ENCODE data around the gene OR10P1. TPM values are rescaled to one million over a fixed set of nuclear protein-coding genes. Genes with fewer than 3 reads are reported as not detected.

Gene OR10P1
- total and polyA plus RNA-seq, 7 donors = not detected

DNA sequence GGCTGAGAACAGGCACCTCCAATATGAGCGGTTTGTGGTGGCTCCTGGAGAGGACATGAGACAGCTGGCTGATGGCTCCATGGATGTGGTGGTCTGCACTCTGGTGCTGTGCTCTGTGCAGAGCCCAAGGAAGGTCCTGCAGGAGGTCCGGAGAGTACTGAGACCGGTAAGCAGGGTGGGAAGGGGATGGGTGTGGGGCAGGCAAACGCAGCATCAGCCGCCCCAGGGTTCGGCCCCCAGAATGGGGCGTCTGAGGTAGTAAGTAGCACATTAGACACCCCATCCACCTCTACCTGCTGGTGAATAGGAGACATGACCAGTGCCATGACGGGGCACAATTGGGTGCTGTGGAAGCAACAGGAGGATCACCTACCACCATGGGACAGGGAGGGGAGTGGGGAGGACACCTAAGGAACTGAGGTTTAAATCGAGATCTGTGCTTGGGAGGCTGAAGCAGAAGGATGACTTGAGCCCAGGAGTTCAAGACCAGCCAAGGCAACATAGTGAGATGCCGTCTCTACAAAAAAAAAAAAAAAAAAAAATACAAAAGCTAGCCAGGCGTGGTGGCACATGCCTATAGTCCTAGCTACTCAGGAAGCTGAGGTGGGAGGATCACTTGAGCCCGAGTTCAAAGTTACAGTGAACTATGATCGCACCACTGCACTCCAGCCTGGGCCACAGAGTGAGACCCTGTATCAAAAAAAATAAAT is 45.5 kb downstream of the OR10P1 start:
- intact Hi-C loops (cut with DNase I) = loop anchor here in 1 of 2 donors (5.0 kb wide), 1 partner anchor 35 kb away; the partner anchor contains the start of gene BLOC1S1
- peak overlapping the region; percentile 67 for H3K27ac ChIP-seq
- peak overlapping the region; percentile 58 for H3K4me3 ChIP-seq
- DNase-seq (no peak), ATAC-seq (peak in 3 of 4 donors; percentile 5 to 17 (median 11))
- peaks cover 0 to 30% of the 10 kb centered on the region in 2 donors for H3K36me3 ChIP-seq (ENCODE audit: insufficient read depth in 1 of 2, low read depth in 1 of 2)
- peaks cover 13% of the 10 kb centered on the region for H3K4me1 ChIP-seq
- no peaks in the 10 kb centered on the region for H3K9me3 ChIP-seq
- WGBS, 3 donors = 68 to 85% (median 73%) methylated on average over 13 of the region's 13 CpGs
- H3K27me3 ChIP-seq (ENCODE audit: insufficient read depth in 3 of 3, low read length in 2 of 3) = no peaks in the 10 kb centered on the region
- TF ChIP-seq, protein P1, sequence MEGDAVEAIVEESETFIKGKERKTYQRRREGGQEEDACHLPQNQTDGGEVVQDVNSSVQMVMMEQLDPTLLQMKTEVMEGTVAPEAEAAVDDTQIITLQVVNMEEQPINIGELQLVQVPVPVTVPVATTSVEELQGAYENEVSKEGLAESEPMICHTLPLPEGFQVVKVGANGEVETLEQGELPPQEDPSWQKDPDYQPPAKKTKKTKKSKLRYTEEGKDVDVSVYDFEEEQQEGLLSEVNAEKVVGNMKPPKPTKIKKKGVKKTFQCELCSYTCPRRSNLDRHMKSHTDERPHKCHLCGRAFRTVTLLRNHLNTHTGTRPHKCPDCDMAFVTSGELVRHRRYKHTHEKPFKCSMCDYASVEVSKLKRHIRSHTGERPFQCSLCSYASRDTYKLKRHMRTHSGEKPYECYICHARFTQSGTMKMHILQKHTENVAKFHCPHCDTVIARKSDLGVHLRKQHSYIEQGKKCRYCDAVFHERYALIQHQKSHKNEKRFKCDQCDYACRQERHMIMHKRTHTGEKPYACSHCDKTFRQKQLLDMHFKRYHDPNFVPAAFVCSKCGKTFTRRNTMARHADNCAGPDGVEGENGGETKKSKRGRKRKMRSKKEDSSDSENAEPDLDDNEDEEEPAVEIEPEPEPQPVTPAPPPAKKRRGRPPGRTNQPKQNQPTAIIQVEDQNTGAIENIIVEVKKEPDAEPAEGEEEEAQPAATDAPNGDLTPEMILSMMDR (IDR thresholded peaks at IDR 0.05) = no peak

DNA sequence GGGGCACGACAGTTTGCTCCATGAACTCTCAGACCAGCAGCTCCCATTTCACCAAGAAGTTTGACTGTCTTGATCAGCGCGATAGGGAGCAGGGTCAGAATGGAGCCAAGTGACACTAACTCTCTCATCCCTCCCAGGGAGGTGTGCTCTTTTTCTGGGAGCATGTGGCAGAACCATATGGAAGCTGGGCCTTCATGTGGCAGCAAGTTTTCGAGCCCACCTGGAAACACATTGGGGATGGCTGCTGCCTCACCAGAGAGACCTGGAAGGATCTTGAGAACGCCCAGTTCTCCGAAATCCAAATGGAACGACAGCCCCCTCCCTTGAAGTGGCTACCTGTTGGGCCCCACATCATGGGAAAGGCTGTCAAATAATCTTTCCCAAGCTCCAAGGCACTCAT is 47.0 kb downstream of the OR10P1 start:
- Histone ChIP-seq H3K9me3 (no peaks in the 10 kb centered on the region), H3K4me1 (peaks cover 13% of the 10 kb centered on the region), H3K36me3 (ENCODE audit: insufficient read depth in 1 of 2, low read depth in 1 of 2) (peaks cover 0 to 44% of the 10 kb centered on the region in 2 donors), H3K4me3 (peak overlapping the region; percentile 58), H3K27ac (peak overlapping the region; percentile 25), H3K27me3 (ENCODE audit: insufficient read depth in 3 of 3, low read length in 2 of 3) (no peaks in the 10 kb centered on the region)
- no peak for DNase-seq
- TF ChIP-seq, protein P1 (IDR thresholded peaks at IDR 0.05) = no peak
- intact Hi-C loops (cut with DNase I) = loop anchor here (2.0 to 5.0 kb wide), 2 partner anchors 17 to 34 kb away; partner anchors contain the start of gene BLOC1S1 (in 1 of the 2)
- WGBS, 3 donors = 72 to 85% (median 73%) methylated on average over 7 of the region's 7 CpGs
- ATAC-seq = no peak

DNA sequence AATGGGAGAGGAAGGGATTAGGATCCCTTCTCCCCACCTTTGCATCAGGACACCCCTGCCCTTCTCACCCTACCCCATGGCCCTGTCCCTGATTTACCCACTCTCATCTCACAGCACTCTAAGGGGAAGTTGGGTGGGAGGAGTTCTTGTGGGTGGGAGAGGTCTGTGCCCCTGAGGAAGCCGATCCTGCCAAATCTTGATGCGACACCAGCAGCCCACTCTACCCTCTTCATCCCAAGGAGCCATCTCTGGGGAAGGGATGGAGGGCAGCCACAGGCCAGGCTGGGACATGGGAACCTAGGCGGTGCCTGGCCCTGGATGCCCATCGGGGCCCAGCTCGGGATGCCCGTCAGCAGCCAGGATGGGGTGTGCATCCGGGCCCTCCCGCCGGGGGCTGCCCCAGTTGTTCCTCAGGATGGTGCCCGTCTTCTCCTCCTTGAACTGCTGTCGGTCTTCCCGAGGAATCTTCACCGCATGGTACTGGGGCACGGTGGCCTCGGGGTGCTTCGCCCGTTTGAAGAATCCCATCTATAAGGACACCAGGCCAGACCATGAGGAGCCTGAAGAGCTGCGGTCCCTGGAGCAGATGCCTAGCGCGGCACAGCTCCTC is 48.2 kb downstream of the OR10P1 start:
- intact Hi-C loops (cut with DNase I) = loop anchor here (2.0 to 5.0 kb wide), 2 partner anchors 16 to 32 kb away; partner anchors contain the start of gene BLOC1S1 (in 1 of the 2)
- no peaks in the 10 kb centered on the region for H3K9me3 ChIP-seq
- no peak overlapping the region for H3K4me3 ChIP-seq
- TF ChIP-seq, protein P1 (IDR thresholded peaks at IDR 0.05) = no peak
- peaks cover 0 to 54% of the 10 kb centered on the region in 2 donors for H3K36me3 ChIP-seq (ENCODE audit: insufficient read depth in 1 of 2, low read depth in 1 of 2)
- WGBS, 3 donors = 81 to 87% (median 87%) methylated on average over 20 of the region's 20 CpGs
- no peak for ATAC-seq
- peak overlapping the region; percentile 18 for H3K27ac ChIP-seq
- H3K4me1 ChIP-seq = peaks cover 13% of the 10 kb centered on the region
- no peaks in the 10 kb centered on the region for H3K27me3 ChIP-seq (ENCODE audit: insufficient read depth in 3 of 3, low read length in 2 of 3)
- no peak for DNase-seq

DNA sequence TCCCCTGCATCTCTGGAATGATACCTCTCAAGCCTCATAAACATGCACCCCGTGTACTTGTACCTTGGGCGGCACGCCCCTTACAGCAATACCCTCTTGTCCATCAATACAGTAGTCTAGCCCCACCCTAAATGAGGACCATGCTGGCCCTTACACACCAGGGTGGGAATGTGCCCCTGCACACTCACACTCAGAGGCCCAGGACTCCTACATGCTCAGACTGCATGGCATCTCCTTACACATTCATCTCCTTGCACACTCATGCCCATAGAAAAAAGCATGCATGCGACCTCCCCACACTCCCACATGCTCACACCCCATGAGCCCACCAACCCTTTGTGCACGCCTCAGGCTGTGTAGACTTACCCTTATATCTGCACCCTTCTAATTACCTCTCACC is 49.0 kb downstream of the OR10P1 start:
- no peak for DNase-seq
- TF ChIP-seq, protein P1 (IDR thresholded peaks at IDR 0.05) = no peak
- WGBS, 3 donors = 86 to 88% (median 87%) methylated on average over 5 of the region's 5 CpGs
- intact Hi-C loops (cut with DNase I) = loop anchor here in 1 of 2 donors (2.0 kb wide), 1 partner anchor 15 kb away; no protein-coding TSS in a partner anchor
- Histone ChIP-seq H3K9me3 (no peaks in the 10 kb centered on the region), H3K4me1 (peaks cover 13% of the 10 kb centered on the region), H3K27ac (no peak overlapping the region), H3K27me3 (ENCODE audit: insufficient read depth in 3 of 3, low read length in 2 of 3) (no peaks in the 10 kb centered on the region), H3K36me3 (ENCODE audit: insufficient read depth in 1 of 2, low read depth in 1 of 2) (peaks cover 0 to 54% of the 10 kb centered on the region in 2 donors), H3K4me3 (no peak overlapping the region)
- ATAC-seq = no peak
